H1 (cell line): ENCODE measurements around the gene BRMS1. TPM values are rescaled to one million over a fixed set of nuclear protein-coding genes. Genes with fewer than 3 reads are reported as not detected.
A peak's percentile ranks its signal among the peaks of the same experiment; 100 is the strongest.

Experiments used
- CTCF ChIA-PET: fragments of 300-600 bp; sonication (Branson Sonifier 250); formaldehyde crosslinking; loops from one replicate; lab custom pipeline; 2021; ENCODE audit not compliant: partially characterized antibody; lab: Charles Lee
- POLR2A ChIA-PET: fragments of 300-600 bp; sonication (Branson Sonifier 250); formaldehyde crosslinking; loops from one replicate; lab custom pipeline; 2021; ENCODE audit warnings: inconsistent platforms; ENCODE audit not compliant: partially characterized antibody; lab: Charles Lee
- DNase-seq, 2 experiments: peaks; one replicate each; pipeline versions ENCODE4 v3.0.0 to v3.0.0-alpha.2; 2010 to 2022; ENCODE audit warnings: low spot score in 2 of 2, low read depth in 1 of 2, mixed read lengths in 1 of 2
- FAIRE-seq: peaks from 2 replicates; lab custom pipeline; 2011; peaks lifted over from hg19 to GRCh38; lab: Jason Lieb, UNC
- H2AFZ ChIP-seq: 2 replicates; pipeline ENCODE4 v1.8.1; 2012; ENCODE audit warnings: low read length, inconsistent platforms
- H2AK5ac ChIP-seq: 2 replicates; pipeline ENCODE4 v1.6.1; 2013; ENCODE audit warnings: low read depth, low read length
- H2BK120ac ChIP-seq: replicated peaks from 2 replicates; pipeline ENCODE3; 2013; ENCODE audit warnings: low read depth, low read length, inconsistent platforms
- H2BK12ac ChIP-seq: 2 replicates; pipeline ENCODE4 v1.6.1; 2013; ENCODE audit warnings: low read depth, low read length
- H2BK15ac ChIP-seq: 2 replicates; pipeline ENCODE4 v1.6.1; 2013; ENCODE audit warnings: low read length
- H2BK20ac ChIP-seq: 2 replicates; pipeline ENCODE4 v1.6.1; 2013; ENCODE audit warnings: low read length
- H2BK5ac ChIP-seq: 2 replicates; pipeline ENCODE4 v1.6.1; 2013; ENCODE audit warnings: low read depth, low read length
- H3K14ac ChIP-seq: 2 replicates; pipeline ENCODE4 v1.6.1; 2013; ENCODE audit warnings: inconsistent platforms; ENCODE audit not compliant: insufficient read length
- H3K18ac ChIP-seq: 2 replicates; pipeline ENCODE4 v1.6.1; 2013; ENCODE audit warnings: low read length; ENCODE audit errors: extremely low read depth
- H3K23ac ChIP-seq: 2 replicates; pipeline ENCODE4 v1.6.1; 2013; ENCODE audit warnings: inconsistent platforms; ENCODE audit not compliant: insufficient read length
- H3K23me2 ChIP-seq: 2 replicates; pipeline ENCODE4 v1.6.1; 2013; ENCODE audit warnings: low read depth, low read length
- H3K27ac ChIP-seq: 2 replicates; pipeline ENCODE4 v1.6.1; 2011; ENCODE audit warnings: low read depth, low read length, inconsistent platforms
- H3K27me3 ChIP-seq, 4 experiments: replicated peaks in 1 of 4; 1 replicate in 1 of 4; 2 replicates in 3 of 4; pipeline versions ENCODE4 v1.6.1 to v1.8.1; 2011 to 2013; ENCODE audit warnings: low read length in 3 of 4, mild to moderate bottlenecking in 3 of 4, inconsistent platforms in 2 of 4, mixed read lengths in 2 of 4, moderate library complexity in 1 of 4; ENCODE audit not compliant: control insufficient read depth in 3 of 4, insufficient read depth in 3 of 4; ENCODE audit errors: extremely low read depth in 1 of 4
- H3K36me3 ChIP-seq, 4 experiments: 2 replicates each; pipeline versions ENCODE4 v1.6.1 to v1.8.1; 2011 to 2013; ENCODE audit warnings: mild to moderate bottlenecking in 4 of 4, low read length in 3 of 4, moderate library complexity in 2 of 4, control low read depth in 1 of 4, inconsistent platforms in 1 of 4; ENCODE audit not compliant: insufficient read depth in 4 of 4, control insufficient read depth in 2 of 4
- H3K4ac ChIP-seq: replicated peaks from 2 replicates; pipeline ENCODE3; 2013; ENCODE audit warnings: low read length, low read depth, mixed read lengths, inconsistent platforms; ENCODE audit not compliant: insufficient read length
- H3K4me1 ChIP-seq, 4 experiments: replicated peaks in 1 of 4; 1 replicate in 1 of 4; 2 replicates in 3 of 4; pipeline versions ENCODE4 v1.6.1 to v1.8.1; 2011 to 2013; ENCODE audit warnings: low read length in 3 of 4, inconsistent platforms in 2 of 4, mixed read lengths in 1 of 4; ENCODE audit not compliant: insufficient read depth in 4 of 4, control insufficient read depth in 3 of 4
- H3K4me2 ChIP-seq, 2 experiments: 2 replicates each; pipeline versions ENCODE4 v1.6.1 to v1.8.1; 2011 to 2013; ENCODE audit warnings: low read depth in 2 of 2, low read length in 2 of 2, control low read depth in 1 of 2, inconsistent platforms in 1 of 2, mild to moderate bottlenecking in 1 of 2; ENCODE audit not compliant: insufficient read depth in 1 of 2
- H3K4me3 ChIP-seq, 4 experiments: fragments of 200-600, 300-600 bp in 1 of 4; sonication (generic), shearing (Covaris generic), sonication (Bioruptor Twin) in 1 of 4; 2 replicates each; pipeline versions ENCODE4 v1.5.1 to v1.8.1; 2011 to 2016; ENCODE audit warnings: low read length in 4 of 4, low read depth in 3 of 4, control low read depth in 2 of 4, inconsistent platforms in 2 of 4, mild to moderate bottlenecking in 2 of 4, mixed read lengths in 1 of 4, moderate library complexity in 1 of 4; ENCODE audit not compliant: insufficient read depth in 2 of 4; ENCODE audit errors: extremely low read depth in 1 of 4
- H3K56ac ChIP-seq: replicated peaks from 2 replicates; pipeline ENCODE3; 2013; ENCODE audit warnings: low read depth, mild to moderate bottlenecking, mixed read lengths, low read length, inconsistent platforms; ENCODE audit not compliant: insufficient read length
- H3K79me1 ChIP-seq: 2 replicates; pipeline ENCODE4 v1.6.1; 2013; ENCODE audit warnings: low read depth, low read length, control low read depth
- H3K79me2 ChIP-seq, 2 experiments: 2 replicates each; pipeline versions ENCODE4 v1.6.1 to v1.8.1; 2012 to 2013; ENCODE audit warnings: low read length in 2 of 2, mild to moderate bottlenecking in 2 of 2, inconsistent platforms in 1 of 2; ENCODE audit not compliant: insufficient read depth in 2 of 2, control insufficient read depth in 1 of 2
- H3K9ac ChIP-seq, 4 experiments: replicated peaks in 1 of 4; 1 replicate in 1 of 4; 2 replicates in 3 of 4; pipeline versions ENCODE4 v1.6.1 to v1.8.1; 2011 to 2013; ENCODE audit warnings: low read depth in 3 of 4, low read length in 3 of 4, control low read depth in 2 of 4, mild to moderate bottlenecking in 2 of 4, moderate library complexity in 2 of 4, inconsistent platforms in 1 of 4; ENCODE audit errors: extremely low read depth in 1 of 4
- H3K9me3 ChIP-seq, 2 experiments: 2 replicates each; pipeline versions ENCODE4 v1.6.1 to v1.8.1; 2012 to 2013; ENCODE audit warnings: mild to moderate bottlenecking in 2 of 2, moderate library complexity in 2 of 2, control low read depth in 1 of 2, inconsistent platforms in 1 of 2, low read depth in 1 of 2, low read length in 1 of 2, mixed read lengths in 1 of 2; ENCODE audit not compliant: insufficient read depth in 2 of 2
- H4K20me1 ChIP-seq, 2 experiments: replicated peaks in 1 of 2; 2 replicates each; pipeline versions ENCODE3 to v1.8.1; 2011 to 2013; ENCODE audit warnings: inconsistent platforms in 2 of 2, low read length in 2 of 2, mild to moderate bottlenecking in 1 of 2; ENCODE audit not compliant: insufficient read depth in 2 of 2, control insufficient read depth in 1 of 2
- H4K5ac ChIP-seq: 2 replicates; pipeline ENCODE4 v1.6.1; 2013; ENCODE audit warnings: low read length, low read depth, mixed read lengths, inconsistent platforms; ENCODE audit not compliant: insufficient read length
- H4K8ac ChIP-seq: 2 replicates; pipeline ENCODE4 v1.8.0; 2013; ENCODE audit warnings: mild to moderate bottlenecking, moderate library complexity, low read length, inconsistent platforms; ENCODE audit not compliant: insufficient read depth; ENCODE audit errors: extremely low read depth
- H4K91ac ChIP-seq: replicated peaks from 2 replicates; pipeline ENCODE3; 2013; ENCODE audit warnings: low read length, mixed read lengths, inconsistent platforms; ENCODE audit not compliant: insufficient read length
- ATF3 ChIP-seq: IDR thresholded peaks from 2 replicates; pipeline ENCODE4 v1.6.1; 2011; ENCODE audit warnings: low read depth, mild to moderate bottlenecking, low read length; ENCODE audit not compliant: insufficient read depth
- CHD1 ChIP-seq: IDR thresholded peaks from 2 replicates; pipeline ENCODE4 v1.6.1; 2012; ENCODE audit warnings: low read depth, low read length, improper control_type of control experiment
- CTCF ChIP-seq, 3 experiments: IDR thresholded peaks; 1 replicate in 2 of 3; 2 replicates in 1 of 3; pipeline versions ENCODE4 v1.5.1 to v1.6.1; 2011; ENCODE audit warnings: low read length in 3 of 3, mild to moderate bottlenecking in 3 of 3, inconsistent platforms in 2 of 3, low read depth in 1 of 3, moderate library complexity in 1 of 3; ENCODE audit not compliant: insufficient read depth in 1 of 3; ENCODE audit errors: control extremely low read depth in 1 of 3
- HDAC6 ChIP-seq: IDR thresholded peaks from one replicate; pipeline ENCODE4 v1.7.1; 2012; ENCODE audit warnings: low read depth, mild to moderate bottlenecking, inconsistent platforms, low read length, moderate library complexity
- JUND ChIP-seq: IDR thresholded peaks from 2 replicates; pipeline ENCODE4 v1.6.1; 2011; ENCODE audit warnings: mild to moderate bottlenecking, improper control_type of control experiment, low read length
- RNF2 ChIP-seq: fragments of 200-900, 300-1000 bp; sonication (generic); IDR thresholded peaks from 2 replicates; pipeline ENCODE4 v1.7.1; 2016; ENCODE audit warnings: borderline replicate concordance, low read depth, mild to moderate bottlenecking, antibody characterized with exemption, low read length; ENCODE audit not compliant: poor library complexity, severe bottlenecking; ENCODE audit errors: missing control alignments
- SP2 ChIP-seq: IDR thresholded peaks from 2 replicates; pipeline ENCODE4 v1.6.1; 2012; ENCODE audit warnings: mild to moderate bottlenecking, low read length, inconsistent platforms
- TEAD4 ChIP-seq: IDR thresholded peaks from 2 replicates; pipeline ENCODE4 v1.6.1; 2012; ENCODE audit warnings: low read depth, low read length, inconsistent platforms, mixed read lengths
- YY1 ChIP-seq: IDR thresholded peaks from 2 replicates; pipeline ENCODE4 v1.6.1; 2011; ENCODE audit warnings: low read depth, mild to moderate bottlenecking, low read length
- WGBS, 2 experiments: shearing (Covaris generic) in 1 of 2; methylation state at CpG; one replicate each; pipeline versions ENCODE4 v1.1.6 to v1.1.7; 2013 to 2015; ENCODE audit warnings: low lambda C conversion rate in 2 of 2, mixed read lengths in 2 of 2, inconsistent platforms in 1 of 2, low coverage in 1 of 2, missing lambda C conversion rate in 1 of 2; ENCODE audit not compliant: insufficient replicate concordance in 2 of 2, insufficient coverage in 1 of 2, insufficient read length in 1 of 2; ENCODE audit errors: extremely low coverage in 1 of 2, missing lambda C conversion rate in 1 of 2; 5-methylcytosine and 5-hydroxymethylcytosine counted together
- polyA plus RNA-seq, 7 experiments: library from polyadenylated mRNA; depleted of rRNA in 3 of 7; stranded (reverse) in 5 of 7; unstranded in 2 of 7; fragments of >200 nt in 5 of 7; fragments of 200-250 nt in 2 of 7; gene quantifications; 1 replicate in 5 of 7; 2 replicates in 1 of 7; 4 replicates in 1 of 7; pipeline versions ENCODE4 v1.2.1 to v1.2.3, GENCODE V29; 2011 to 2013; ENCODE audit warnings: missing spikeins in 2 of 7, mixed read lengths in 2 of 7
- total RNA-seq: library from RNA; stranded (reverse); fragmentation: NEBNext Ultra II Directional; extraction: Animal tissue kit (Norgen Biotek cat#: 25700); gene quantifications from 2 replicates; pipeline ENCODE4 v1.2.1, GENCODE V29; 2021

BRMS1 gene
- total and polyA plus RNA-seq, 2 of the 8 experiments (the other 6 are each of a cell fraction or from before 2014, with no cell fraction given) = 39.2 to 46.1 TPM

GRCh38 chr11:66388780-66389386 lies 44.0 kb upstream of the BRMS1 start:
- no peaks in the 10 kb centered on the region for H3K27me3 ChIP-seq
- H2BK12ac ChIP-seq = no peak overlapping the region
- no peak overlapping the region for H2BK15ac ChIP-seq
- H3K18ac ChIP-seq = no peak overlapping the region
- H4K91ac ChIP-seq = no peak overlapping the region
- no peak overlapping the region for H3K14ac ChIP-seq
- no peak overlapping the region for H3K4me3 ChIP-seq
- H4K5ac ChIP-seq = no peak overlapping the region
- no peak overlapping the region for H2AK5ac ChIP-seq
- no peaks in the 10 kb centered on the region for H3K9me3 ChIP-seq
- H3K27ac ChIP-seq = no peak overlapping the region
- no peaks in the 10 kb centered on the region for H3K4me1 ChIP-seq
- no peak overlapping the region for H2BK120ac ChIP-seq
- H3K4ac ChIP-seq = no peak overlapping the region
- H3K23me2 ChIP-seq = no peaks in the 10 kb centered on the region
- no peak overlapping the region for H3K4me2 ChIP-seq
- no peak overlapping the region; the same call in 1 of the 2 replicates for H4K8ac ChIP-seq
- no peak overlapping the region for H3K23ac ChIP-seq
- 32% methylated on average over 7 of the region's 8 CpGs; no CpG with 5 or more reads in 1 of the 2 experiments for WGBS, 2 experiments
- no peaks in the 10 kb centered on the region for H4K20me1 ChIP-seq
- H2BK20ac ChIP-seq = no peak overlapping the region
- H3K79me2 ChIP-seq = no peaks in the 10 kb centered on the region
- H2BK5ac ChIP-seq = no peak overlapping the region
- H2AFZ ChIP-seq = 0 out of 2 replicates have a peak overlapping the region, but pooled peaks have one; percentile 10
- H3K56ac ChIP-seq = no peak overlapping the region
- H3K79me1 ChIP-seq = no peaks in the 10 kb centered on the region
- DNase-seq (peak in 1 of 2 experiments; percentile 85), FAIRE-seq (no peak)
- no peaks in the 10 kb centered on the region for H3K36me3 ChIP-seq
- H3K9ac ChIP-seq = no peak overlapping the region
- CTCF ChIA-PET = interaction anchor here (0.6 to 8.6 kb wide), 48 partner anchors 11 to 492 kb away, joined by 3 to 100 read pairs (median 4); partner anchors contain the start of genes B4GAT1, BRMS1, MRPL11 and NPAS4
- POLR2A ChIA-PET = interaction anchor here (0.7 to 2.3 kb wide), 9 partner anchors 17 to 289 kb away, joined by 3 to 9 read pairs (median 3); partner anchors contain the start of genes DPP3, RBM4 and RBM4B
- no peak for TF ChIP-seq HDAC6
- TF ChIP-seq ATF3 = no peak
- peak; percentile 14; the same call in 1 of the 2 replicates for TF ChIP-seq JUND
- peak; percentile 64 to 92 (median 85) for TF ChIP-seq CTCF (IDR thresholded peaks at IDR 0.05; ENCODE audit: control extremely low read depth in 1 of 3, insufficient read depth in 1 of 3, low read depth in 1 of 3, low read length in 3 of 3)
- 0 out of 2 replicates have a peak, but pooled peaks have one; percentile 38 for TF ChIP-seq YY1
- no peak for TF ChIP-seq SP2
- no peak for TF ChIP-seq TEAD4
- no peak for TF ChIP-seq CHD1
- TF ChIP-seq RNF2 = no peak
